Measurements from ENCODE around the gene ZDHHC20.

Gene ZDHHC20

GRCh38 chr13:21360463-21360862 lies 98.6 kb downstream of the ZDHHC20 start:
- FAIRE-seq, result no peak

- no peak for FAIRE-seq
Observed at GRCh38 chr13:21359855-21360254, 99.2 kb downstream of the ZDHHC20 start.

DNA sequence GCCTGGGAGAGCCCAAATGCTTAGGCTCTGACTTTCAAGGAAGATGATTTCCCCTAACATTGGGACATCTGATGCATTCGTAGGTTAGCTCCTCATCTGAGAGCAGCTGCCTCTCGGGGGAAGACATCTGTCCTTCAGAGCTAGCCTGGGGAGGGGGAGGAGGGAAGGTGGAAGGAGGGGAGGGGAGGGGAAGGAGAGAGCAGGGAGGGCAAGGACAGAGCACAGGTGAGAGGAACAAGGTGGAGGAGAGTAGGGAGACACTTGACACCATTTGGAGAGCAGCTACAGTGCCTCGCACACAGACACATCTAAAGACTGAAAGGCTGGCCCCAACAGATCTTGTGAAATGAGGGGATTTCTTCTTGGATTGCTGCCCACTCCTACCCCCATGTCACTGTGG lies 103.8 kb downstream of the ZDHHC20 start:
- FAIRE-seq, result no peak

DNA sequence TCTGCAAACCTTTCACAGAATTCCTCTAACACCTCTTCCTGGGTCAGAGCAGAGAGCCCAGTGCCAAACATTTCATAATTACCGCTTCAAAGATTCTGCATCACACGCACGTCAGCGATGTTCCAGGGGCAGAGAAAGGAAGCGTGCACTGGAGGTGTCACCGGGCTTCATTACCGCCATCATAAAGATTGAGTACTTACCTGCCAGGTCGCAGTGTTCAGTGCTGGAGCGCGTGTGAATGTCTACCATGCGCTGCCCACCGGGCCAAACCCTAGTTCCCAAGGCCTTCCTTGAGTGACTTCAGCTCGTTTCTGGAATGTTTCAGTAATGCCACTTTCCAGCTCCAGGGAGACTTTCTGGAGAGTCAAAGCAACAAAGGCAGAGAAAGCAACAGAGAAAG lies 104.4 kb downstream of the ZDHHC20 start:
- FAIRE-seq, result no peak

DNA sequence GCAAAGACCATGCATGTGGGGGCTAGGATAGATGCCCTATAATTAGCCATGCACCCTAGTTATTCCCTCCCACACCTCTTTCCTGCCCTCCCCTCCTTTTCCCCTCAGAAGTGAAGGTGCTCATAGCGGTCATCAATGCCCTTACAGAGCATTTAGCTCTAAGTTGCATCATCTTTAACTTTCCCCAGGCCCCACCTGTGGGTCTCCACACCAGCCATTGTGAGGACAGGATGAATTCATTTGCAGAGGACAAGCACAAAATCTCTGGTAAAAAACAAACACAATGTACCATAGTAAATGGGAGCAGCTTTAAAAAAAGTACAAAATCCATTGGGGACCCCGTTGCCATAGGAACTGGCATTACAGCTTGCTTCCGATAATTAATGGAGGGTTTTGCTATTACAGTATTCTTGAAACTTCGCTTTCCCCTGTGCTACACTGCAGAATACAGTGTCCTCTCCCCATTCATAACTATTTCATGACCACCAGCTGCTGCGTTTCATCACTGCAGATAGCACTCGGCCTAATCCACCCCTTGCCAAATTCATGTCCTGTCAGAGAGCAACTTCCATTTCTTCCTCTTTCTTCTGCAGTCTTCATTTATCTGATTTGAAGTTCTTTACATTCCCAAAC lies 110.5 kb downstream of the ZDHHC20 start:
- FAIRE-seq, result no peak

DNA sequence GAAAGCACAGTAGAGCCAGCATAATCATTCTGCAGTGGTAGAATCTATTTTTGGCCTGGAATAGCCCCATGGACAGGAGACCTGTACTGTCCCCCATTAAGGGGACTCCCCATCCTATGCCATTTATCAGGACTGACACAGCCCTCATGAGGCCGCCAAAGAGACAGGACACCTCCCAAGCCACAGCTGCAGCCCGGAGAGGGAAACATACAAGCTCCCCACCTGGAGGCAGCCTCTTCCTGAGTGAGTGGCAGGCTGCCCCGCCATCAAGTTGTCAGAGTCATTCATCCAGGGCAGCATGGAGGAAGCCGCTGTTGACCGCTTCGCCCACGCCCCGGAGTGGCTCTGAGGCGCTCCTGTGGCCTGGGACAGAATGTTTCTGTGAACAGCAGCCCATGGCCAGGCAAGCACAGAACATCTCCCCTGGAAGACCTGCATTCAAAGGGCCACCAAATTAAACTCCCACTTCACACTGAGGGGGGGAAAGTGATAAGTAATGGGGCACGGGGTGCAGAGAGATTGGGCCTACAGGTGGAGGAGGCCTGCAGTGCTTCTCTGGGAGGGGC lies 111.3 kb downstream of the ZDHHC20 start:
- FAIRE-seq, result no peak

GRCh38 chr13:21344662-21345176 lies 114.4 kb downstream of the ZDHHC20 start:
- FAIRE-seq, result no peak

DNA sequence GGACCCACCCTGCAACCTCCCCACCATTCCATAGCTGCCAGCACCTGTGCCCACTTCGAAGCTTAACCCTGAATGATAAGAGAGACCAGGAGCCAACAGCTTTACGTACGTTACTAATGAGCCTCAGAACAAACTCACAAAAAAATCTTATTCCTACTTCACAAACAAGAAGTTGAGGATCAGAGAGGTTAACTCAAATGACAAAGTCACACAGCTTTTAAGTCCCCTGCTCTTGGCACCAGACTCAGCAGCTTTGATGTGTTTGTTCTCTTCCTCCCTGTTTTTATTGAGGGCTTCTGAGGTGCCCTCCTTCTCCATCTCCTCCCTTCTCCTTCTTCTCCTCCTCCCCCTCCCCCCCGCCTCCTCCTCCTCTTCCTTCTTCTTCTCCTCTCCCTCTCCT lies 115.4 kb downstream of the ZDHHC20 start:
- no peak for FAIRE-seq

GRCh38 chr13:21342699-21343442 lies 116.2 kb downstream of the ZDHHC20 start:
- FAIRE-seq, result no peak

- no peak for FAIRE-seq
Observed at GRCh38 chr13:21341637-21342422, 117.3 kb downstream of the ZDHHC20 start.

GRCh38 chr13:21338639-21339278 lies 120.3 kb downstream of the ZDHHC20 start:
- FAIRE-seq, result no peak

- FAIRE-seq, result no peak
Observed at GRCh38 chr13:21338156-21338555, 120.9 kb downstream of the ZDHHC20 start.

DNA sequence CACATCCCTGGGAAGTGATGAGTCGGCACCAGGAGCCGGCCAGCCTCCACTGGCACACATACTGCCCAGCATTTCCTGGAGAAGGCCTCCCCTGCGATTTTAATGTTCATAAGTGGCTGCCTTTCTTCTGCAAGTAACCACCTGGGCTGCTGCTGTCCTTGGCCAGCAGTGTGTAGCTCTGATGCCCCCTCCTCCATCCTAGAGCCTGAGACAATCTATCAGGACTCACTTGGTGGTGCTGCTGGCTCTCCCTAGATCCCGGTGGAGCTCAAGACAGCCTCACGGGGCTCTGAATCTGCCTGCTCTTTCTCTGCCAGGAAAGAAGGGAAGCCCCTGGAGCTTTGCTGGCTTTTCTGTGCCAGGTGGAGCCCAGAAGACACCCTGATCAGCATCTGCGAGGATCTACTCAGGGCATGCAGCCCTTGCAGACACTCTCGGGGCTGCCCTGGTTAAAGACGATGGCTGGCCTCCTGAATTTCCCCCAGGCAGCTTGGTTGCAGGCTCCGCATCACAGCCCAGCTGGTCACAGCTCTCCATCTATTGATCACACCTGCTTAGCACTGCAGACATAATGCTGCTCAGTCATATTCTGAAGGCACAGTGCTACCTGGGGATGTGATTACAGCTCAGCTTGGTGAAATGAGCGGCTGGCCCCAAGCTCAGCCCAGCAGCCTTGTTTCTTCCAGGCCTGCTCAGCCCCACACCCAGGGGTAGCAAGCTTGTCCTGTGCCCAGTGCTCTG lies 122.3 kb downstream of the ZDHHC20 start:
- no peak for FAIRE-seq

GRCh38 chr13:21333186-21333585 lies 125.9 kb downstream of the ZDHHC20 start:
- no peak for FAIRE-seq

GRCh38 chr13:21330126-21330861 lies 128.8 kb downstream of the ZDHHC20 start:
- no peak for FAIRE-seq

DNA sequence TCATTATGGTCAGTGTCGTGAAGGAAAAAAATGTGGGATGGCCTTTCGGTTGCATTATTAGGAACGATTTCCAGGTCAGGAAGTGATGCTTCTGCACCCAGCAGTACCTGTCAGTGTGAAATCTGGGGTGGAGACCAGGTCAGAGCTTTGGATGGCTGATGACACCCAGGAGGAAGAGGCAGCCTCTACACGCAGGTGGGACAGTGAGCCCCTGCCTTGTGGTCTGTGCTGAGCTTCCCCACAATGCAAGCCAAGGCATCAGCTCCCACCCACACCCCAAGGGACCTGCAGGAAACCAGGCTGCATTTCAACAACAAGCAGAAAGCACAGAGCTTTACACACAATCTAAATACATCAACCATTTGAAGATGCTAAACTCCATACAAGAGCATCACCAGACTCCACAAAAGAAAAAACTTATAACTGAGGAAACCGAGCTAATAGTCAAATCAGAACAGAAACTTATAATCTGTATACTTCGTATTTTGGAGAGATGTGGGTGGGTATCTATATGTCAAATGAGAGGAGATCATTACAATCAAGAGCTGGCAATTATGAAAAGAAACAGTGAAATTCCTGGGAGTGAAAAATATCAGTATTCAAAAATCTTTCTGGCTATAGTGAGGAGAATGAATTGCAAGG lies 130.1 kb downstream of the ZDHHC20 start:
- no peak for FAIRE-seq

DNA sequence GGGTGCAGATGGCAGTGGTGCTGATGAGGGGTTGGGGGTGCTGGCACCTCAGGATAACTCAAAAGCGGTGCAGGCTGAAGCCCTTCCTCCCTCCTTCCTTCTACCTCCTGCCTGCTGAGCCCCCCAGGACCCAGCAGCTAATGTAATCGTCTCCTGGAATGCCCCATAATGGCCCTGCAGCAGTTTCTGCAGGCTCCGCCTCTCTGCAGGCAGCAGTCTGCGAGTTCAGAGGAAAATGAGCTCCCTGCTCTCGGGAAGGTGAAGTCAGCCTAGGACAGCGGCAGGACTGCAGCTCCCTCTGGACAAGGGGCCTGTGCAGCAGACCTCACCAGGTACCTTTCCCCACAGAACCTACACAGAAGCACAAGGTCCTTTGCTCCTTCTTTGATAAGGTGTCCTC lies 130.9 kb downstream of the ZDHHC20 start:
- FAIRE-seq, result no peak

DNA sequence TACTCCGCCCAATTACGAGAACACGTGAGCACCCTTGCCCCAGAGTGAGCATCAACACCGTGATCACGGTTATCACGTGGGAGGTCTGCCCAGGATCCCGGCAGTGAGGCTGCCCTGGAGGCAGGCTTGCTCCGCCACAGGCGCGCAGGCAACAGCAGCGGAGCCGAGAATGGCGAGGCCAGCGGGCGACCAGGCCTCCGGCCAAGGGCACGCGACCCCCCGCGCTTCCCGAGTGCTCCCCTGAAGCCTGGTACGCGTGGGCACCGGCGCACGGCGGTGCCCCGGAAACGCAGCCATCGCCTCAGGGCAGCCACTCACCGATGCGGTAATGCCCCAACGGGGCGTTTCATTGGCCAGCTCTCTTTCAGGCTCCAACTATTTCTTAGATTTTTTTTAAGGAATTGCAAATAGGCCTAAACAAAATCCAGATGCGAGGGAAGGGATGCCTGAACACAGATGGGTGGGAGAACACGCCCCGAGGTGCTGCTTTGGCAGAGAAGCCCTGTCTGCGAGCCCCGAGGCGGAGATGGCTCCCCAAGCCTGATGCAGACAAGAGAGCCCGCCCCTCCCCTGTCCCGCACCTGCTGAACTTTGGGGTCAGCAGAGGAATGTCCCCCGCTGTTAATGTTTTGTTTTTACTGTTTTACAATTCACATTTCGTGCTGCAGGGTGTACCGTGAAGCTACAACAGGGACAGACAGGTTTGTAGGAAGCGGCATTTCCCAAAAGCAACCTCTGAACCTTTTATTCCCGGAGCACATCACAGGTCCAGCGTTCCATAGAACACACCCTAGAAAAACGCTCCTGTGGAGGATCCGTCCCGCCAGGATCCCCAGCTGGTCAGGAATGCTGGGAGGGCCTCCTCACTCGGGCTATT lies 132.7 kb downstream of the ZDHHC20 start:
- no peak for FAIRE-seq

GRCh38 chr13:21324803-21325202 lies 134.3 kb downstream of the ZDHHC20 start:
- no peak for FAIRE-seq

- no peak for FAIRE-seq
Observed at GRCh38 chr13:21322988-21323387, 136.1 kb downstream of the ZDHHC20 start.
